ENCODE results near the gene RPL41. TPM values are rescaled to one million over a fixed set of nuclear protein-coding genes. Genes with fewer than 3 reads are reported as not detected.

Gene RPL41
- total and polyA plus RNA-seq, 12 donors = 475 to 5,263 (median 2,004) TPM

- Histone ChIP-seq H3K27me3 (peaks cover 0 to 25% (median 7%) of the 10 kb centered on the region in 7 donors), H3K9me3 (no peaks in the 10 kb centered on the region), H3K36me3 (no peaks in the 10 kb centered on the region), H3K27ac (no peak overlapping the region), H3K4me1 (peaks cover 0 to 21% (median 7%) of the 10 kb centered on the region in 9 donors), H3K4me3 (no peak overlapping the region)
- intact Hi-C loops (cut with DNase I) = no loop called here
- ATAC-seq = no peak
- TF ChIP-seq CTCF (IDR thresholded peaks at IDR 0.05) = peak in 6 of 9 donors; percentile 9 to 48 (median 27)
- no peak for DNase-seq
- 81 to 85% methylated on average over 15 of the region's 15 CpGs for WGBS, 2 donors
Observed at GRCh38 chr12:56084958-56085543, 31.4 kb upstream of the RPL41 start.

- Histone ChIP-seq H3K27me3 (peaks cover 0 to 14% (median 0%) of the 10 kb centered on the region in 7 donors), H3K9me3 (no peaks in the 10 kb centered on the region), H3K4me3 (no peak overlapping the region), H3K27ac (no peak overlapping the region), H3K36me3 (no peaks in the 10 kb centered on the region), H3K4me1 (peaks cover 0 to 13% (median 0%) of the 10 kb centered on the region in 9 donors)
- intact Hi-C loops (cut with DNase I) = no loop called here
- WGBS, 2 donors = 84% methylated on average over 3 of the region's 3 CpGs
- no peak for TF ChIP-seq CTCF (IDR thresholded peaks at IDR 0.05)
- DNase-seq (no peak), ATAC-seq (no peak)
Observed at GRCh38 chr12:56086096-56086495, 30.3 kb upstream of the RPL41 start.

- H3K27me3 ChIP-seq = peaks cover 0 to 10% (median 0%) of the 10 kb centered on the region in 7 donors
- no peak overlapping the region for H3K27ac ChIP-seq
- DNase-seq = no peak
- intact Hi-C loops (cut with DNase I) = no loop called here
- no peak for TF ChIP-seq CTCF (IDR thresholded peaks at IDR 0.05)
- no peak for ATAC-seq
- WGBS, 2 donors = 79 to 80% methylated on average over 6 of the region's 6 CpGs
- no peak overlapping the region for H3K4me3 ChIP-seq
- no peaks in the 10 kb centered on the region for H3K9me3 ChIP-seq
- peaks cover 0 to 13% (median 0%) of the 10 kb centered on the region in 9 donors for H3K4me1 ChIP-seq
- H3K36me3 ChIP-seq = no peaks in the 10 kb centered on the region
Observed at GRCh38 chr12:56086608-56087007, 29.8 kb upstream of the RPL41 start.

- 41 to 53% methylated on average over 6 of the region's 6 CpGs for WGBS, 2 donors
- H3K4me1 ChIP-seq = peaks cover 0 to 13% (median 0%) of the 10 kb centered on the region in 9 donors
- no peaks in the 10 kb centered on the region for H3K36me3 ChIP-seq
- DNase-seq = peak; percentile 81
- no peak for TF ChIP-seq CTCF (IDR thresholded peaks at IDR 0.05)
- H3K9me3 ChIP-seq = no peaks in the 10 kb centered on the region
- H3K27ac ChIP-seq = peak overlapping the region in 8 of 10 donors; percentile 6 to 80 (median 52)
- intact Hi-C loops (cut with DNase I) = no loop called here
- peaks cover 0 to 4% (median 0%) of the 10 kb centered on the region in 7 donors for H3K27me3 ChIP-seq
- no peak overlapping the region for H3K4me3 ChIP-seq
- ATAC-seq = peak; percentile 83 to 98 (median 94)
Observed at GRCh38 chr12:56087220-56087619, 29.2 kb upstream of the RPL41 start.

All from heart right ventricle (tissue), 16 donors.